GM12878 (cell line): ENCODE results near the gene ALG8. TPM values are rescaled to one million over a fixed set of nuclear protein-coding genes. Genes with fewer than 3 reads are reported as not detected.

Experiments
- ATF2 ChIP-seq: IDR thresholded peaks from 2 replicates; pipeline ENCODE4 v1.6.1; 2012; ENCODE audit warnings: low read length, inconsistent platforms
- BACH1 ChIP-seq: fragments of 450-650 bp; IDR thresholded peaks from 2 replicates; pipeline ENCODE4 v1.6.1; 2017; ENCODE audit warnings: mild to moderate bottlenecking, borderline replicate concordance
- CEBPB ChIP-seq, 2 experiments: fragments of 150-350 bp in 1 of 2; IDR thresholded peaks; 2 replicates each; pipeline ENCODE4 v1.6.1; 2012 to 2014; ENCODE audit warnings: low read depth in 2 of 2, low read length in 2 of 2, borderline replicate concordance in 1 of 2, inconsistent platforms in 1 of 2
- CREB1 ChIP-seq: IDR thresholded peaks from 2 replicates; pipeline ENCODE4 v1.6.1; 2012; ENCODE audit warnings: low read depth, mild to moderate bottlenecking, inconsistent platforms
- DPF2 ChIP-seq: fragments of 450-650 bp; IDR thresholded peaks from 2 replicates; pipeline ENCODE4 v1.6.1; 2017; ENCODE audit warnings: mild to moderate bottlenecking
- EED ChIP-seq: sonication (generic); IDR thresholded peaks from 2 replicates; pipeline ENCODE4 v1.6.1; 2016; ENCODE audit warnings: antibody characterized with exemption, low read depth
- ELK1 ChIP-seq: IDR thresholded peaks from 2 replicates; pipeline ENCODE4 v1.6.1; 2012; ENCODE audit warnings: low read depth, low read length, improper control_type of control experiment
- GATAD2B ChIP-seq: fragments of 450-650 bp; conservative IDR thresholded peaks from 2 replicates; pipeline ENCODE4 v1.6.1; 2017; ENCODE audit warnings: low read depth, mild to moderate bottlenecking, moderate library complexity
- HDAC6 ChIP-seq: fragments of 200-600 bp; sonication (generic); IDR thresholded peaks from one replicate; pipeline ENCODE4 v1.8.0; 2017; ENCODE audit warnings: antibody characterized with exemption; ENCODE audit not compliant: unreplicated experiment
- HSF1 ChIP-seq: fragments of 150-350 bp; IDR thresholded peaks from 2 replicates; pipeline ENCODE4 v1.6.1; 2014; ENCODE audit warnings: mild to moderate bottlenecking, low read depth, low read length
- KLF5 ChIP-seq: fragments of 450-650 bp; IDR thresholded peaks from 2 replicates; pipeline ENCODE4 v1.6.1; 2014; ENCODE audit warnings: mild to moderate bottlenecking; ENCODE audit not compliant: partially characterized antibody
- NBN ChIP-seq: fragments of 450-650 bp; IDR thresholded peaks from 2 replicates; pipeline ENCODE4 v1.6.1; 2016
- NFIC ChIP-seq: IDR thresholded peaks from 2 replicates; pipeline ENCODE4 v1.6.1; 2012; ENCODE audit warnings: low read depth, mild to moderate bottlenecking, inconsistent platforms, low read length, moderate library complexity
- NKRF ChIP-seq: fragments of 450-650 bp; conservative IDR thresholded peaks from 2 replicates; pipeline ENCODE4 v1.6.1; 2017; ENCODE audit warnings: mild to moderate bottlenecking, moderate library complexity
- POLR2A ChIP-seq: IDR thresholded peaks from 2 replicates; pipeline ENCODE4 v1.6.1; 2011; ENCODE audit warnings: low read depth, mild to moderate bottlenecking, low read length
- RUNX3 ChIP-seq: IDR thresholded peaks from 2 replicates; pipeline ENCODE4 v1.6.1; 2012; ENCODE audit warnings: low read length, inconsistent platforms
- SKIL ChIP-seq: fragments of 450-650 bp; IDR thresholded peaks from 2 replicates; pipeline ENCODE4 v1.6.1; 2017; ENCODE audit warnings: mild to moderate bottlenecking, low read depth, inconsistent platforms; ENCODE audit not compliant: poor library complexity, severe bottlenecking
- SREBF2 ChIP-seq: IDR thresholded peaks from 2 replicates; pipeline ENCODE4 v1.6.1; 2012; ENCODE audit warnings: mild to moderate bottlenecking, low read length
- TCF12 ChIP-seq: IDR thresholded peaks from 2 replicates; pipeline ENCODE4 v1.6.1; 2011; ENCODE audit warnings: low read depth, mild to moderate bottlenecking, low read length
- USF2 ChIP-seq: IDR thresholded peaks from 2 replicates; pipeline ENCODE4 v1.6.1; 2011; ENCODE audit warnings: low read depth, low read length, improper control_type of control experiment, borderline replicate concordance
- ZBED1 ChIP-seq: IDR thresholded peaks from 2 replicates; pipeline ENCODE4 v1.6.1; 2016; ENCODE audit warnings: borderline replicate concordance
- polyA plus RNA-seq, 11 experiments: library from polyadenylated mRNA; depleted of rRNA in 4 of 11; unstranded in 6 of 11; stranded (reverse) in 5 of 11; fragments of >200 nt; fragmentation: Nextera tagmentation in 4 of 11; fragmentation: Illumina TruSeq in 1 of 11; extraction: Ambion mirVana in 4 of 11; extraction: Trizol in 1 of 11; gene quantifications; 1 replicate in 1 of 11; 2 replicates in 10 of 11; pipeline versions ENCODE4 v1.2.1 to v1.2.3, GENCODE V29; 2011 to 2016; ENCODE audit warnings: inconsistent platforms in 2 of 11, missing spikeins in 2 of 11, low read depth in 1 of 11
- total RNA-seq, 4 experiments: library from RNA; depleted of rRNA in 3 of 4; stranded (reverse); fragments of >200 nt in 3 of 4; fragmentation: Illumina TruSeq in 1 of 4; extraction: Trizol in 1 of 4; gene quantifications; 2 replicates each; pipeline versions ENCODE4 v1.2.1 to v1.2.3, GENCODE V29; 2013 to 2021

The ALG8 gene
- total and polyA plus RNA-seq, 10 of the 15 experiments (the other 5 are each of a cell fraction or from before 2014, with no cell fraction given), result 45.7 to 105 (median 68.4) TPM

- TF ChIP-seq HDAC6 (no peak), BACH1 (no peak), TCF12 (no peak), CEBPB (IDR thresholded peaks at IDR 0.05; ENCODE audit: borderline replicate concordance in 1 of 2, low read depth in 2 of 2, low read length in 2 of 2) (no peak), HSF1 (no peak), POLR2A (no peak), EED (peak; percentile 7; the same call in 1 of the 2 replicates), GATAD2B (no peak), ZBED1 (no peak), ATF2 (no peak), SREBF2 (no peak), RUNX3 (peak; percentile 48; the same call in 1 of the 2 replicates), NBN (no peak), NKRF (no peak), CREB1 (peak; percentile 74), SKIL (no peak), NFIC (no peak), DPF2 (no peak), USF2 (no peak), KLF5 (no peak), ELK1 (no peak)
Measured at GRCh38 chr11:78187366-78188285, 48.2 kb upstream of the ALG8 start (continued).
